Pons (tissue), 1 donor: ENCODE data around the gene PRKCE.

ENCODE experiments used
- DNase-seq: peaks from one replicate; pipeline ENCODE4 v3.0.0-alpha.2; 2016; ENCODE audit warnings: low spot score

Gene PRKCE

GRCh38 chr2:45755585-45756335 lies 104.3 kb downstream of the PRKCE start:
- no peak for DNase-seq

- no peak for DNase-seq
These were observed 106.5 kb downstream of the PRKCE start for GRCh38 chr2:45758018-45758417.

DNA sequence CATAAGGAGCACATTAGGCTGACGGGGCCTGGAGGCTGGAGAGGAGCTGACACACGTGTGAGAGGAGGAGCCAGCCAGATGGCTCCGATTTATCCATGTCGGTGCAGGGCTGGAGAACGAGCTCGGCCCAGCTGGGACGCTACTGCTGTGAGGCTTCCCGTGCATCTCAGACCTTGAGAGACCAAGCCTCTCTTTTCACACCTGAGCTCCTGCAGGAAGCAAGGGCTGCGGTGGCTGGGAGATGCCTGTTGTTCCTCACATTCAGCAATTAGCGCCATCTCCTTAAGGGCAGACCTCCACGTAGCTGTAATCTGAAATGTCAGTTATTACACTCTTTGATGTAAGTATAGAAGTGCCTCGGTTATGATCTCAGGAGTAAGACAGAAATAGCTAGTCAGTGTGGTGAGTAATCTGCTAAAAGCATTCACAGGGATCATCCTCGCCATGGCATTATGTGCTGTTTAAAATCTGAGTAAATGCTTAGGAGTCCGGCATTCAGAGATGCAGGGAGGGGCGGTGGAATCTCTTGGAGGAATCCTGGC lies 107.9 kb downstream of the PRKCE start:
- DNase-seq, result no peak

DNA sequence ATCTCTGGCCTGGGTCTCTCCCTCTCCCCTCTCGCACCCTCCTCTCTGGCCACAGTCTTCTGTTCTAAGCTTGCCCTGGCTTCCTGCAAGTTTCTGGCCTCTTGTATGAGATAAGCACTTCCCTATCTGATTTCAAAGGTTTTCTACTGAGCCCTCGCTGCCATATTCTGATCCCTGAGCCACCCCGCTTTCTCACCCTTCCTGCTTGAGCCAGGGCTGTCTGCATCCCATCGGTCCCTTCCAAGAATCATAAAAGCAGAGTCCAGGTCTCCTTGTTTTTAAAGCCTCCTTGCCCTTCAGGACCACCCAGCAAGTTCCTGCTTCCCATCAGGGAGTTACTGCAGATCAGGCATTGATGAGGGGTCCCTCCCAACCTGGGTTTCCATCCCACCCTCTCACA lies 110.2 kb downstream of the PRKCE start:
- DNase-seq, result no peak

DNA sequence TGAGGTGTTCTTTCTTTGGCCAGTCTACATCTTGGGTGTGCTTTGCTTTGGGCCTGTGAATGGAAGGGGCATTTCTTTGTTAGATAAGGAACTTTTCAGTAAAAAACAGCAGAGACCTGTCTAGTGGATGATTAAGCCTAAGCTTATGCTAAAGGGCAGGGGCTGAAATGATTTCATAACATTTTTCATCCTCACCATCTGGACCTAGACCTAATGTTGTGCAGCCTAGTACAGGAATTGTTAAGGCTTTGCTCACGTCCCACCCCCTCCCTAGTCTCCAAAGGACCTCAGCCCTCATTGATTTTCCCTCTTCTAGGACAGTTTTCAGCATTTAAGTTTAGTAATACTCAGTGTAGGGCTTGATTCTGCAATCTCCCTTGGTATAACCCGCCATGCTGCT lies 111.8 kb downstream of the PRKCE start:
- DNase-seq, result no peak

- DNase-seq, result no peak
These were observed 112.3 kb downstream of the PRKCE start for GRCh38 chr2:45763797-45764196.

- peak; percentile 23 for DNase-seq
These were observed 113.7 kb downstream of the PRKCE start for GRCh38 chr2:45765007-45765727.

- no peak for DNase-seq
These were observed 114.3 kb downstream of the PRKCE start for GRCh38 chr2:45765728-45766254.

DNA sequence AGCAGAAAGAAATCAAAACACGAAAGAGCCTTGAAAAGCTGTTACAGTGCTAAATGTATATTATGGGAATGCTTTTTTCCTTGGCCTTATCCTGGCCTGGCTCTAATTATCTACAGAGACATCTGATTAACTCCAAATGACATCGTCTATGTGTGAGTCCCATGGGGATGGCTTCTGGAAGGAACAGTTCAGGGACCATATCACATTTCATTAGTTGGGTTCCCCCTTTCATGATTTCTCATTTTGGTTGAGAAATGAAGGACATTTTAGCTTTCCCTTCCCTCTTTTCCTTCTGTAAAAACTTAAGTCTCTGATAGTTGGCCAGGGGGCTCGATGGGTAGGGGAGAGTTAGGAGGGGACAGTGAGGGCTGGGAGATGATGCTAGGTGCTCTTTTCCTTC lies 116.7 kb downstream of the PRKCE start:
- no peak for DNase-seq

DNA sequence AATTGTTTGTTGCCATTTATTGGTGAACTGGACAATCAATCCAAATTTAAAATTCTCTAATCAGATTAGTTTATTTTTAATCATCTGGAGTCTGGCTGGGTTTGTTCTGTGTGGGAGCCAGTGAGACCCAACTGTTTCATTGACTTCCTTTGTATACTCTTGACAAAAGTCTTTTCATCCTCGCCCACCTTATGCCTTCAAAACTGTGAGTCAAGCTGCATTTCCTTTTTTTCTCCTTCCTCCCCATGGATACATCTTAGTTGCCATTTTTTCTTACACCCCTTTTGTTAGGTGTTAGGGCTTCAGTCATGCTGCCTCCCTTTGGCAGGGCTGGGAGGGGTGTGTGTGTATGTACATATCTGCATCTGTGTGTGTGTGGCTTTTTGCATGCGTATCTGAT lies 117.6 kb downstream of the PRKCE start:
- no peak for DNase-seq

- no peak for DNase-seq
These were observed 118.5 kb downstream of the PRKCE start for GRCh38 chr2:45769854-45770576.

DNA sequence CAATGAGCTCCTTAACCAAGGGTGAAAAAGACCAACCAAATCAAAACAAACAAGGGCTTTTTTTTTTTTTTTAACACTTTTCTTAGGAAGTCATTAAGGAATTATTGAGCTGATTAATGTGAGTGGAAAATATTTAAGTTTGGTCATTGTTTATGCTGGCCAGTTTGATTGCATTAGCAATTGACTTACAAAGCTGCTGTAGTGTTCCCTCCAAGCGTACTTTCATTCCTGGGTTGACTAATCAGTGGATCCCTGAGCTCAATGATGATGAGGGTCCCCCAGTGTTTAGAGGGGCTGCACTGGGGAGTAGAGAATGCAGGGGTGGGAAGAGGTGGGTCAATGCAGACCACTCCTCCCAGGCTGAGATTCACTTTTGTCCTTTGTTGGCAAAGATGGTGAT lies 119.3 kb downstream of the PRKCE start:
- DNase-seq, result no peak

DNA sequence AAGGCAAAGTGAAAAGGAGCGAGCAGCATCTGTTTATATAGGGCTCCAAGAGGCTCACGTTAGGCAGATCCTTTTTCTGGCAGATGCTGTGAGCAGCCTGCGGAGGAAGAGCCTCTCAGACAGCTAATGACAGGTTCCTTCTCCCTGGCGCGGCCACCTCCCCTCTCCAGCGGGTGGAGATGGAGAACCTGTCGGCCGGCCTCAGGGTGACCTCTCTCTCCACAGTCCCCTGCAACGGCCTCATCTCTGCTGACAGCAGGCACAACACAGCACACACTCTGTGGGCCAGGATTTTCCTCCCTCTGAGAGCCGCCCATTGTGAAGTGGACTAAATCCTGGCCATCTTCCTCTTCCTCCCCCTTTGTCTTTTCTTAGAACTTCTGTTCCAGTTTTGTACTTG lies 119.8 kb downstream of the PRKCE start:
- DNase-seq, result peak; percentile 35

- no peak for DNase-seq
These were observed 120.6 kb downstream of the PRKCE start for GRCh38 chr2:45772038-45772437.

DNA sequence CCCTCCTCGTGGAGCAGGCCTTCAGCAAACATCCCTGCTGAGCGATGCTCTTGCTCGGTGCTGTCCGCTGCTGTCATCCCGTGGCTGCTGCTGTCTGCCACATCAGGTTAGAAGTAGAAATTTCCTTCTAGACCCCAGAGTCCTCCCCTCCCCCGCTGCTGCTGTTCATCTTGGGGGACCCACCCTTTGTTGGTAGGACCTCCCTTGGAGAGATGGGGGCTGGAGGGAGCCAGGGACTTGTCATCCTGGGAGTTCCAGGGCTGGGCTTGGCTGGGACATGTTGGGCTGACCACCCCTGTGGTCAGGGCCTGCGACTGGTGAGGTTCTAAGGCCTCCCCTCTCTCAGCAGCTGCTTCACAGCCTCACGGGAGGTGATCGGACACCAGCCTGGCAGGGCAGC lies 122.4 kb downstream of the PRKCE start:
- DNase-seq, result no peak

DNA sequence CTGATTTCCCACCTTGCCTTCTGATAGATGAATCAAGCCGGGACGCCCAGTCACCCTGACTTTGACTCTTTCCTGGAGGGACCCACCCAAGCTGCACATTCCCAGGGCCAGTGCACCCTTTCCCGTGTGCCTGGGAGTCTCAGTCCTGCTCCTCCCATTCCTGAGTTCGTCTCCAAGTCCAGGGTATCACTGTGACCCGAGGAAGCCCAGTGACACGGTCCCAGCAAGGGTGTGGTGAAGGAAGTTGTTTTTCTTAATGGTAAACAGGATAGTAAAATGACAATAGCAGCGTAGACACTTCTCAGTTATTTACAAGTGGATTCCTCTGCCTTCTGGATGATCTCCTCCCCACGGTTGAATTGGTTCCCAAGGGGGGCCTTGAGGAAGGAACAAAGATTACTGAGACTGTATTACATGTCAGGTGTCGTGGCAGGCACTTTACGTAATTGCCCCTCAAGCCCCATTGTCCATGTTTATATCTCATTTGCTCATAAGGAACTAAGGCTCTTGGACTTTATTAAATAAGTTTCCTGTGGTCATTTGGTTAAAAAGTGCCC lies 123.3 kb downstream of the PRKCE start:
- no peak for DNase-seq

DNA sequence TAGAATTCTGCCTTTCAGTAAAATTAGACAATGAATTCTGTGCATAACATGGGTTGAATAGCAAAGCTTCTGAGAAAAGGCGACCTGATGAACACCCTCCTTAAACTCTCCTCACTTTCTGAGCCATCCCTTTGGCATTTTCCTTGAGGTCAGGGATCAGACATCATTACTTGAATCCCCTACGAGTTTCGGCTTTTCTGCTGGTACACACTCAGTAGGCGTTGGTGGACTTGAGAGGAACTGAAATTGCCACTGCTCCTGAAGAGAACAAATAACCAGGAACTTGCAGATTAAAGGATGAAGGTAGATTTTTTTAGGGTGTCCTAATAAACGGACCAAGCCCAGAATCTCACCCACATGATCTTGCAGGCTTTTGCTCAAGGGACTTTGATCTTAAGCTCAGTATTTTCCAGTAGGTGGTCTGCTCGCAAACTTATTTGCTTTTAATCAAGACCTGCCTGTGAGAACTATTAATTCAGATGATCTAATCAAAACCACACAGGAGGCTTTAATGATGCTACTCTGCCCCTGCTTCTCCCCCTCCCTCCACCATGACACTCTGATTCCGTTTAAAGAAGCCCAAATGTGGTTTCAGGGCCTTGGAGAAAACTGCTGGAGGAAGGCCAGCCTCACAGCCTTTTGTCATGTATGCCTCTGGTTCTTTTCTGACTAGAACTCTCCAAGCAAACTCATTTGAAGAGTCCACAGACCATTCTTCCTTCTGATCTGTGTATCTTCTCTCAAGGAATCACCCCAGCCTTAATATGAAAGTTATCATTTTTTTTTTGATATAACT lies 124.9 kb downstream of the PRKCE start:
- DNase-seq, result no peak

DNA sequence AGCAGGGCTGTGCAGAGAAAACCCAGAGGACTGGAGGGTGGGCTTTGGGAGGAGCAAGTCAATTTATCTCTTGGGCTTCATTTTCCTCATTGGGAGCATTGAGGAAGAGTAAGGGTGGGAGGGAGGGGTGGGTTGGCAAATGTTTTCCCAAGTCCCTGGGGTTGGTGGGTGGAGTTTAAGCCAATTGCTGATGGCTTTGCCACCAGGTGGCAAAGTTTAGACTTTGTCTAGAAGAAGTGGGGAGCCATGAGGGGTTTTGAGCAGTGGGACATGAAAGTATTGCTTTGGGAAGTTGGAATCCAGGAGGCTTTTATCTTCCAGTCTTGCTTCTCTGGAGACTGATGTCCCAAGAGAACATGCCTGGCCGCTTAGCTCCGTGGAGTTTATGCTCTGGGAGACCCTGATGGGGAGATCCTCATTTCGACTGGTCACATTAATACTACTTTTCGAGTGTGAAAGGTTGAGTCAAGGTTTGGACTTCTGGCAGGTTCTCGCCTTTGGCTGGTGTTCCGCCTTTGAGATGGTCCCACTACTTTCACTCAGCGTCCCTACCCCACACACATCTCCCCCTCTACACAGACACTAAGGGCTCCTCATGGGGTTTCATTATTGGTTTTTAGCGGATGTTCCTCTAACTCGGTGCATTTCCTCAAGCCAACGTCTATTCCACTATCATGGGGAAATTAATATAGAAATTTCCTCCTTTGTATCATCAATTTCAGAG lies 126.7 kb downstream of the PRKCE start:
- DNase-seq, result no peak

DNA sequence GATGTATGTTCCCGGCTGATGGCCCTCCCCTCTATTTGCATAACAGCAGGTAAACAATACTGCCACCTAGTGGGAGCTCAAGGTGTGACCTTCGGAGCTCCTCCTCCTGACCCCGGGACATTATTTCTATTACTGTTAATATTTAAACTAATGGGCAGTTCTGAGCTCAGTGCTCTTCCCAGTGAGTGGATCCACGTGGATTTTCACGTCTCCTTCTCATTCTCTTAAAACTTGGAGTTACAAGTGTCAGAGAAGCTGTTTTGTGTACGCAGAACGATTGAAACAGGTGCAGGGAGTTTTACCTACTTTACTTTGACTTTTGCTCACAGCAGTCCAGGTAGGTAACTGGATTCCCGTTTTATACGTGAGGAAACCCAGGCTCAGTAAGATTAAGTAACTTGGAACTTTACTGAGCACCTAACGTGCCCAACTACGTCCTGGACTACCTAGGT lies 127.3 kb downstream of the PRKCE start:
- peak; percentile 70 for DNase-seq
